Activated naive CD4-positive, alpha-beta T cell treated with anti-CD3 and anti-CD28 coated beads, Interleukin-2, amount 50 U/mL, for 24 hours (primary cell): Measurements from ENCODE around the gene ENTHD1.

Experiments
- H3K27ac Mint-ChIP-seq: one replicate; pipeline ENCODE4 v1.8.0; 2021; ENCODE audit warnings: mild to moderate bottlenecking, mixed read lengths
- H3K27me3 Mint-ChIP-seq: one replicate; pipeline ENCODE4 v1.8.0; 2021; ENCODE audit warnings: mixed read lengths
- H3K36me3 Mint-ChIP-seq: one replicate; pipeline ENCODE4 v1.8.0; 2021; ENCODE audit warnings: mixed read lengths
- H3K4me1 Mint-ChIP-seq: one replicate; pipeline ENCODE4 v1.8.0; 2021; ENCODE audit warnings: mixed read lengths
- H3K4me3 Mint-ChIP-seq: one replicate; pipeline ENCODE4 v1.8.0; 2021; ENCODE audit warnings: mild to moderate bottlenecking, mixed read lengths
- H3K9me3 Mint-ChIP-seq: one replicate; pipeline ENCODE4 v1.8.0; 2021; ENCODE audit warnings: mixed read lengths

Gene ENTHD1

GRCh38 chr22:39731881-39732555, 161.5 kb downstream of the ENTHD1 start:
- Mint-ChIP-seq H3K4me1 (no peaks in the 10 kb centered on the region), H3K36me3 (no peaks in the 10 kb centered on the region), H3K4me3 (no peak overlapping the region), H3K27ac (no peak overlapping the region), H3K27me3 (no peaks in the 10 kb centered on the region), H3K9me3 (no peaks in the 10 kb centered on the region)

- H3K27ac Mint-ChIP-seq, result no peak overlapping the region
- H3K4me1 Mint-ChIP-seq, result no peaks in the 10 kb centered on the region
- no peaks in the 10 kb centered on the region for H3K27me3 Mint-ChIP-seq
- no peak overlapping the region for H3K4me3 Mint-ChIP-seq
- H3K36me3 Mint-ChIP-seq, result no peaks in the 10 kb centered on the region
- H3K9me3 Mint-ChIP-seq, result no peaks in the 10 kb centered on the region
Measured at GRCh38 chr22:39731481-39731880, 162.1 kb downstream of the ENTHD1 start.

GRCh38 chr22:39729141-39729934, 164.2 kb downstream of the ENTHD1 start:
- H3K4me1 Mint-ChIP-seq, result no peaks in the 10 kb centered on the region
- no peaks in the 10 kb centered on the region for H3K27me3 Mint-ChIP-seq
- H3K9me3 Mint-ChIP-seq, result no peaks in the 10 kb centered on the region
- H3K4me3 Mint-ChIP-seq, result no peak overlapping the region
- H3K27ac Mint-ChIP-seq, result peak overlapping the region; percentile 46
- H3K36me3 Mint-ChIP-seq, result no peaks in the 10 kb centered on the region

GRCh38 chr22:39728236-39728860, 165.2 kb downstream of the ENTHD1 start:
- no peak overlapping the region for H3K27ac Mint-ChIP-seq
- no peaks in the 10 kb centered on the region for H3K27me3 Mint-ChIP-seq
- no peaks in the 10 kb centered on the region for H3K9me3 Mint-ChIP-seq
- no peak overlapping the region for H3K4me3 Mint-ChIP-seq
- no peaks in the 10 kb centered on the region for H3K36me3 Mint-ChIP-seq
- H3K4me1 Mint-ChIP-seq, result no peaks in the 10 kb centered on the region

GRCh38 chr22:39727541-39727940, 166.0 kb downstream of the ENTHD1 start:
- no peaks in the 10 kb centered on the region for H3K9me3 Mint-ChIP-seq
- no peak overlapping the region for H3K4me3 Mint-ChIP-seq
- no peak overlapping the region for H3K27ac Mint-ChIP-seq
- no peaks in the 10 kb centered on the region for H3K27me3 Mint-ChIP-seq
- H3K36me3 Mint-ChIP-seq, result no peaks in the 10 kb centered on the region
- H3K4me1 Mint-ChIP-seq, result peaks cover under 1% of the 10 kb centered on the region

- no peak overlapping the region for H3K27ac Mint-ChIP-seq
- no peaks in the 10 kb centered on the region for H3K36me3 Mint-ChIP-seq
Measured at GRCh38 chr22:39725351-39726035, 168.1 kb downstream of the ENTHD1 start.

GRCh38 chr22:39724857-39725256, 168.7 kb downstream of the ENTHD1 start:
- no peaks in the 10 kb centered on the region for H3K27me3 Mint-ChIP-seq
- no peak overlapping the region for H3K4me3 Mint-ChIP-seq
- peaks cover 3% of the 10 kb centered on the region for H3K4me1 Mint-ChIP-seq
- H3K9me3 Mint-ChIP-seq, result no peaks in the 10 kb centered on the region
- H3K27ac Mint-ChIP-seq, result no peak overlapping the region
- no peaks in the 10 kb centered on the region for H3K36me3 Mint-ChIP-seq

More at GRCh38 chr22:39725351-39726035, 168.1 kb downstream of the ENTHD1 start:
- no peaks in the 10 kb centered on the region for H3K9me3 Mint-ChIP-seq
- no peaks in the 10 kb centered on the region for H3K27me3 Mint-ChIP-seq
- H3K4me1 Mint-ChIP-seq, result peaks cover 3% of the 10 kb centered on the region
- H3K4me3 Mint-ChIP-seq, result no peak overlapping the region

GRCh38 chr22:39724390-39724789, 169.2 kb downstream of the ENTHD1 start:
- H3K4me3 Mint-ChIP-seq, result no peak overlapping the region
- H3K36me3 Mint-ChIP-seq, result no peaks in the 10 kb centered on the region
- peaks cover 3% of the 10 kb centered on the region for H3K4me1 Mint-ChIP-seq
- no peaks in the 10 kb centered on the region for H3K9me3 Mint-ChIP-seq
- no peak overlapping the region for H3K27ac Mint-ChIP-seq
- H3K27me3 Mint-ChIP-seq, result no peaks in the 10 kb centered on the region

GRCh38 chr22:39723899-39724351, 169.6 kb downstream of the ENTHD1 start:
- H3K4me3 Mint-ChIP-seq, result no peak overlapping the region
- no peaks in the 10 kb centered on the region for H3K9me3 Mint-ChIP-seq
- peaks cover 3% of the 10 kb centered on the region for H3K4me1 Mint-ChIP-seq
- no peaks in the 10 kb centered on the region for H3K27me3 Mint-ChIP-seq
- H3K36me3 Mint-ChIP-seq, result no peaks in the 10 kb centered on the region
- H3K27ac Mint-ChIP-seq, result no peak overlapping the region

- no peaks in the 10 kb centered on the region for H3K36me3 Mint-ChIP-seq
- no peak overlapping the region for H3K27ac Mint-ChIP-seq
- no peaks in the 10 kb centered on the region for H3K9me3 Mint-ChIP-seq
- no peak overlapping the region for H3K4me3 Mint-ChIP-seq
- H3K27me3 Mint-ChIP-seq, result no peaks in the 10 kb centered on the region
- H3K4me1 Mint-ChIP-seq, result peaks cover 3% of the 10 kb centered on the region
Measured at GRCh38 chr22:39723463-39723862, 170.1 kb downstream of the ENTHD1 start.

GRCh38 chr22:39722501-39722900, 171.1 kb downstream of the ENTHD1 start:
- no peak overlapping the region for H3K4me3 Mint-ChIP-seq
- no peaks in the 10 kb centered on the region for H3K9me3 Mint-ChIP-seq
- no peaks in the 10 kb centered on the region for H3K36me3 Mint-ChIP-seq
- peaks cover 3% of the 10 kb centered on the region for H3K4me1 Mint-ChIP-seq
- H3K27me3 Mint-ChIP-seq, result no peaks in the 10 kb centered on the region
- no peak overlapping the region for H3K27ac Mint-ChIP-seq

- Mint-ChIP-seq H3K27me3 (no peaks in the 10 kb centered on the region), H3K4me3 (no peak overlapping the region), H3K27ac (no peak overlapping the region), H3K4me1 (peaks cover 3% of the 10 kb centered on the region), H3K9me3 (no peaks in the 10 kb centered on the region), H3K36me3 (no peaks in the 10 kb centered on the region)
Measured at GRCh38 chr22:39722032-39722325, 171.6 kb downstream of the ENTHD1 start.

GRCh38 chr22:39721206-39722031, 172.1 kb downstream of the ENTHD1 start:
- Mint-ChIP-seq H3K4me3 (no peak overlapping the region), H3K27ac (no peak overlapping the region), H3K36me3 (no peaks in the 10 kb centered on the region), H3K9me3 (no peaks in the 10 kb centered on the region), H3K27me3 (no peaks in the 10 kb centered on the region), H3K4me1 (peaks cover 3% of the 10 kb centered on the region)

- H3K4me3 Mint-ChIP-seq, result no peak overlapping the region
- H3K27ac Mint-ChIP-seq, result no peak overlapping the region
- H3K9me3 Mint-ChIP-seq, result no peaks in the 10 kb centered on the region
- peaks cover 3% of the 10 kb centered on the region for H3K4me1 Mint-ChIP-seq
- no peaks in the 10 kb centered on the region for H3K27me3 Mint-ChIP-seq
- no peaks in the 10 kb centered on the region for H3K36me3 Mint-ChIP-seq
Measured at GRCh38 chr22:39719559-39720450, 173.8 kb downstream of the ENTHD1 start.
